GM12878 (cell line): ENCODE measurements around the gene RNF130.

Source experiments
- EGR1 ChIP-seq, 2 experiments: IDR thresholded peaks; 1 replicate in 1 of 2; 2 replicates in 1 of 2; pipeline ENCODE4 v1.6.1; 2011 to 2012; ENCODE audit warnings: low read depth in 2 of 2, low read length in 2 of 2, borderline replicate concordance in 1 of 2, mild to moderate bottlenecking in 1 of 2, moderate library complexity in 1 of 2
- EZH2 ChIP-seq: IDR thresholded peaks from 2 replicates; pipeline ENCODE4 v1.6.1; 2012; ENCODE audit warnings: low read depth, mild to moderate bottlenecking, control low read depth, inconsistent platforms, low read length, borderline replicate concordance; ENCODE audit not compliant: control insufficient read depth
- HDGF ChIP-seq: fragments of 450-650 bp; IDR thresholded peaks from 2 replicates; pipeline ENCODE4 v1.6.1; 2016; ENCODE audit warnings: antibody characterized with exemption
- IRF5 ChIP-seq: fragments of 450-650 bp; IDR thresholded peaks from 2 replicates; pipeline ENCODE4 v1.6.1; 2017; ENCODE audit warnings: borderline replicate concordance
- JUNB ChIP-seq: IDR thresholded peaks from 2 replicates; pipeline ENCODE4 v1.6.1; 2016; ENCODE audit warnings: antibody characterized with exemption, mild to moderate bottlenecking
- MEF2A ChIP-seq: IDR thresholded peaks from 2 replicates; pipeline ENCODE4 v1.6.1; 2011; ENCODE audit warnings: low read depth, mild to moderate bottlenecking, low read length, moderate library complexity; ENCODE audit not compliant: insufficient read depth
- NFYA ChIP-seq: IDR thresholded peaks from 2 replicates; pipeline ENCODE4 v1.6.1; 2011; ENCODE audit warnings: low read depth, mild to moderate bottlenecking, low read length, improper control_type of control experiment, borderline replicate concordance
- NR2C1 ChIP-seq: fragments of 450-650 bp; IDR thresholded peaks from 2 replicates; pipeline ENCODE4 v1.6.1; 2017; ENCODE audit warnings: antibody characterized with exemption, mild to moderate bottlenecking, moderate library complexity
- PAX5 ChIP-seq: IDR thresholded peaks from 2 replicates; pipeline ENCODE4 v1.6.1; 2011; ENCODE audit warnings: low read depth, low read length, borderline replicate concordance
- POLR2A ChIP-seq: IDR thresholded peaks from 2 replicates; pipeline ENCODE4 v1.6.1; 2011; ENCODE audit warnings: low read depth, mild to moderate bottlenecking, low read length
- SUZ12 ChIP-seq: fragments of 200-600 bp; sonication (generic); IDR thresholded peaks from one replicate; pipeline ENCODE4 v1.6.1; 2018; ENCODE audit warnings: antibody characterized with exemption, mild to moderate bottlenecking; ENCODE audit not compliant: unreplicated experiment
- TF ChIP-seq, protein P1 (sequence below), 3 experiments: IDR thresholded peaks in 2 of 3; conservative IDR thresholded peaks in 1 of 3; 2 replicates each; pipeline ENCODE4 v1.5.1; 2011; ENCODE audit warnings: low read depth in 3 of 3, low read length in 3 of 3, mild to moderate bottlenecking in 3 of 3, control low read depth in 2 of 3, moderate library complexity in 2 of 3, inconsistent platforms in 1 of 3, mixed read lengths in 1 of 3; ENCODE audit not compliant: control insufficient read depth in 2 of 3, insufficient read depth in 1 of 3; ENCODE audit errors: extremely low read depth in 1 of 3
- TF ChIP-seq, protein P2 (sequence below): IDR thresholded peaks from 2 replicates; pipeline ENCODE4 v1.6.1; 2011; ENCODE audit warnings: low read depth, mild to moderate bottlenecking, low read length, moderate library complexity, borderline replicate concordance; ENCODE audit errors: extremely low read depth
- TF ChIP-seq, protein P3 (sequence below): IDR thresholded peaks from 2 replicates; pipeline ENCODE4 v1.6.1; 2012; ENCODE audit warnings: low read depth, low read length, improper control_type of control experiment

- TF ChIP-seq, protein P1, sequence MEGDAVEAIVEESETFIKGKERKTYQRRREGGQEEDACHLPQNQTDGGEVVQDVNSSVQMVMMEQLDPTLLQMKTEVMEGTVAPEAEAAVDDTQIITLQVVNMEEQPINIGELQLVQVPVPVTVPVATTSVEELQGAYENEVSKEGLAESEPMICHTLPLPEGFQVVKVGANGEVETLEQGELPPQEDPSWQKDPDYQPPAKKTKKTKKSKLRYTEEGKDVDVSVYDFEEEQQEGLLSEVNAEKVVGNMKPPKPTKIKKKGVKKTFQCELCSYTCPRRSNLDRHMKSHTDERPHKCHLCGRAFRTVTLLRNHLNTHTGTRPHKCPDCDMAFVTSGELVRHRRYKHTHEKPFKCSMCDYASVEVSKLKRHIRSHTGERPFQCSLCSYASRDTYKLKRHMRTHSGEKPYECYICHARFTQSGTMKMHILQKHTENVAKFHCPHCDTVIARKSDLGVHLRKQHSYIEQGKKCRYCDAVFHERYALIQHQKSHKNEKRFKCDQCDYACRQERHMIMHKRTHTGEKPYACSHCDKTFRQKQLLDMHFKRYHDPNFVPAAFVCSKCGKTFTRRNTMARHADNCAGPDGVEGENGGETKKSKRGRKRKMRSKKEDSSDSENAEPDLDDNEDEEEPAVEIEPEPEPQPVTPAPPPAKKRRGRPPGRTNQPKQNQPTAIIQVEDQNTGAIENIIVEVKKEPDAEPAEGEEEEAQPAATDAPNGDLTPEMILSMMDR (IDR thresholded peaks at IDR 0.05 in 2 of 3, conservative IDR thresholded peaks at IDR 0.05 in 1 of 3; ENCODE audit: control insufficient read depth in 2 of 3, extremely low read depth in 1 of 3, insufficient read depth in 1 of 3, low read depth in 3 of 3, low read length in 3 of 3) = no peak
- TF ChIP-seq, protein P2, sequence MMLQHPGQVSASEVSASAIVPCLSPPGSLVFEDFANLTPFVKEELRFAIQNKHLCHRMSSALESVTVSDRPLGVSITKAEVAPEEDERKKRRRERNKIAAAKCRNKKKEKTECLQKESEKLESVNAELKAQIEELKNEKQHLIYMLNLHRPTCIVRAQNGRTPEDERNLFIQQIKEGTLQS = no peak
- no peak for TF ChIP-seq JUNB
- TF ChIP-seq MEF2A = no peak
- no peak for TF ChIP-seq SUZ12
- no peak for TF ChIP-seq NFYA
- no peak for TF ChIP-seq EZH2
- TF ChIP-seq POLR2A = no peak
- TF ChIP-seq NR2C1 = no peak
- TF ChIP-seq PAX5 = no peak
- no peak for TF ChIP-seq HDGF
- TF ChIP-seq IRF5 = no peak
- TF ChIP-seq, protein P3, sequence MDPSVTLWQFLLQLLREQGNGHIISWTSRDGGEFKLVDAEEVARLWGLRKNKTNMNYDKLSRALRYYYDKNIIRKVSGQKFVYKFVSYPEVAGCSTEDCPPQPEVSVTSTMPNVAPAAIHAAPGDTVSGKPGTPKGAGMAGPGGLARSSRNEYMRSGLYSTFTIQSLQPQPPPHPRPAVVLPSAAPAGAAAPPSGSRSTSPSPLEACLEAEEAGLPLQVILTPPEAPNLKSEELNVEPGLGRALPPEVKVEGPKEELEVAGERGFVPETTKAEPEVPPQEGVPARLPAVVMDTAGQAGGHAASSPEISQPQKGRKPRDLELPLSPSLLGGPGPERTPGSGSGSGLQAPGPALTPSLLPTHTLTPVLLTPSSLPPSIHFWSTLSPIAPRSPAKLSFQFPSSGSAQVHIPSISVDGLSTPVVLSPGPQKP = no peak
- TF ChIP-seq EGR1 (IDR thresholded peaks at IDR 0.05; ENCODE audit: borderline replicate concordance in 1 of 2, low read depth in 2 of 2, low read length in 2 of 2) = no peak
These were observed 32.6 kb upstream of the RNF130 start for GRCh38 chr5:180104168-180104530.
